ENCODE results near the gene MORN2.
"Not testable (repeated sequence)": the region's sequence is repeated elsewhere in the genome, so short reads cannot be mapped to it uniquely, and the experiment has no call there.

Gene MORN2

GRCh38 chr2:38875576-38876367, at the start of gene MORN2, which contains the start of gene DHX57:
Gene MORN2, plus strand, starts transcription at chr2:38875976.
Gene DHX57, minus strand, starts transcription at chr2:38875934. Its CDS starts 7,529 bp downstream, at chr2:38868405.
- TF ChIP-seq CTCF (IDR thresholded peaks at IDR 0.05; ENCODE audit: control insufficient read depth, extremely low read depth, insufficient read depth) = no peak
- peak; percentile 54 for DNase-seq (ENCODE audit: low read depth)
- peak within 1 kb of the TSS; percentile 80 for H3K4me3 ChIP-seq (ENCODE audit: low read depth, low read length)

- not testable (repeated sequence) for DNase-seq (ENCODE audit: low read depth); H3K4me3 ChIP-seq (ENCODE audit: low read depth, low read length)
Observed at GRCh38 chr2:38827539-38828145, 48.1 kb upstream of the MORN2 start.

GRCh38 chr2:38828460-38828859, 47.3 kb upstream of the MORN2 start:
- no peak overlapping the region for H3K4me3 ChIP-seq (ENCODE audit: low read depth, low read length)
- no peak for DNase-seq (ENCODE audit: low read depth)
- no peak for TF ChIP-seq CTCF (IDR thresholded peaks at IDR 0.05; ENCODE audit: control insufficient read depth, extremely low read depth, insufficient read depth)

GRCh38 chr2:38829971-38830370, 45.8 kb upstream of the MORN2 start:
- TF ChIP-seq CTCF (IDR thresholded peaks at IDR 0.05; ENCODE audit: control insufficient read depth, extremely low read depth, insufficient read depth) = no peak

GRCh38 chr2:38830526-38831159, 45.1 kb upstream of the MORN2 start:
- DNase-seq (ENCODE audit: low read depth) = no peak
- no peak for TF ChIP-seq CTCF (IDR thresholded peaks at IDR 0.05; ENCODE audit: control insufficient read depth, extremely low read depth, insufficient read depth)
- no peak overlapping the region for H3K4me3 ChIP-seq (ENCODE audit: low read depth, low read length)

More at GRCh38 chr2:38829971-38830370, 45.8 kb upstream of the MORN2 start:
- DNase-seq (ENCODE audit: low read depth) = no peak
- no peak overlapping the region for H3K4me3 ChIP-seq (ENCODE audit: low read depth, low read length)

- no peak for DNase-seq (ENCODE audit: low read depth)
- 0 out of 2 replicates have a peak, but pooled peaks have one; percentile 18 for TF ChIP-seq CTCF (IDR thresholded peaks at IDR 0.05; ENCODE audit: control insufficient read depth, extremely low read depth, insufficient read depth)
Observed at GRCh38 chr2:38835015-38835601, 40.7 kb upstream of the MORN2 start.

GRCh38 chr2:38835990-38836389, 39.8 kb upstream of the MORN2 start:
- no peak for DNase-seq (ENCODE audit: low read depth)
- no peak overlapping the region for H3K4me3 ChIP-seq (ENCODE audit: low read depth, low read length)
- TF ChIP-seq CTCF (IDR thresholded peaks at IDR 0.05; ENCODE audit: control insufficient read depth, extremely low read depth, insufficient read depth) = no peak

More at GRCh38 chr2:38835015-38835601, 40.7 kb upstream of the MORN2 start:
- H3K4me3 ChIP-seq (ENCODE audit: low read depth, low read length) = no peak overlapping the region
